D721Med (cell line): ENCODE data around the gene CD58.

Experiments used
- DNase-seq: peaks from one replicate; pipeline ENCODE4 v3.0.0; 2011; ENCODE audit warnings: low spot score; ENCODE audit not compliant: insufficient read length
- FAIRE-seq: peaks from 2 replicates; lab custom pipeline; 2011; peaks lifted over from hg19 to GRCh38; lab: Jason Lieb, UNC
- CTCF ChIP-seq: IDR thresholded peaks from 2 replicates; pipeline ENCODE4 v1.5.1; 2012; ENCODE audit warnings: mild to moderate bottlenecking, control low read depth; ENCODE audit not compliant: insufficient read depth; ENCODE audit errors: missing control alignments

Gene CD58

GRCh38 chr1:116561563-116561962, 9.3 kb downstream of the CD58 start:
- FAIRE-seq (no peak), DNase-seq (no peak)
- TF ChIP-seq CTCF = no peak

GRCh38 chr1:116560704-116561490, 9.9 kb downstream of the CD58 start:
- DNase-seq (no peak), FAIRE-seq (no peak)
- no peak for TF ChIP-seq CTCF

GRCh38 chr1:116559304-116559761, 11.5 kb downstream of the CD58 start:
- no peak for TF ChIP-seq CTCF
- FAIRE-seq = no peak

GRCh38 chr1:116558571-116558970, 12.3 kb downstream of the CD58 start:
- no peak for FAIRE-seq

More at GRCh38 chr1:116559304-116559761, 11.5 kb downstream of the CD58 start:
- no peak for DNase-seq

GRCh38 chr1:116558140-116558549, 12.7 kb downstream of the CD58 start:
- DNase-seq (no peak), FAIRE-seq (no peak)
- no peak for TF ChIP-seq CTCF

More at GRCh38 chr1:116558571-116558970, 12.3 kb downstream of the CD58 start:
- no peak for TF ChIP-seq CTCF
- no peak for DNase-seq

- no peak for TF ChIP-seq CTCF
- no peak for FAIRE-seq
- DNase-seq = no peak
Observed at GRCh38 chr1:116557323-116557878, 13.4 kb downstream of the CD58 start.

- FAIRE-seq (no peak), DNase-seq (no peak)
- TF ChIP-seq CTCF = no peak
Observed at GRCh38 chr1:116556289-116557006, 14.4 kb downstream of the CD58 start.
